Gastroesophageal sphincter (tissue), 4 donors: ENCODE results near the gene ISOC2. TPM values are rescaled to one million over a fixed set of nuclear protein-coding genes. Genes with fewer than 3 reads are reported as not detected.

Source experiments
- ATAC-seq: fragments of 150-250 bp; one replicate; pipeline ENCODE4 v1.9.1; 2016; ENCODE audit warnings: mild to moderate bottlenecking, moderate library complexity
- H3K27ac ChIP-seq, 4 donors: fragments of 200-600 bp; sonication (generic) in 3 of 4; 1 replicate in 3 of 4; 2 replicates in 1 of 4; pipeline ENCODE4 v1.5.1; 2016 to 2019
- H3K27me3 ChIP-seq: fragments of 200-600 bp; sonication (generic); one replicate; pipeline ENCODE4 v1.5.1; 2019
- H3K36me3 ChIP-seq, 2 donors: fragments of 200-600 bp; sonication (generic); one replicate each; pipeline ENCODE4 v1.5.1; 2019; ENCODE audit warnings: control low read depth in 1 of 2
- H3K4me1 ChIP-seq, 3 donors: fragments of 200-600 bp; sonication (generic); 1 replicate in 2 of 3; 2 replicates in 1 of 3; pipeline ENCODE4 v1.5.1; 2016 to 2019; ENCODE audit warnings: control low read depth in 2 of 3
- H3K4me3 ChIP-seq, 2 donors: fragments of 200-600 bp; sonication (generic); one replicate each; pipeline ENCODE4 v1.5.1; 2019; ENCODE audit warnings: mild to moderate bottlenecking in 1 of 2, moderate library complexity in 1 of 2
- H3K9me3 ChIP-seq, 3 donors: fragments of 200-600 bp; sonication (generic); one replicate each; pipeline ENCODE4 v1.5.1; 2017 to 2019; ENCODE audit warnings: control low read depth in 2 of 3
- CTCF ChIP-seq, 4 experiments: fragments of 200-600 bp in 2 of 4; fragments of 450-650 bp in 2 of 4; sonication (generic) in 1 of 4; IDR thresholded peaks; one replicate each; pipeline ENCODE4 v1.5.1; 2017 to 2019; ENCODE audit warnings: antibody characterized with exemption in 4 of 4, mild to moderate bottlenecking in 2 of 4, moderate library complexity in 2 of 4
- EP300 ChIP-seq: sonication (generic); formaldehyde crosslinking; IDR thresholded peaks from one replicate; pipeline ENCODE4 v1.6.1; 2017; ENCODE audit warnings: antibody characterized with exemption, mild to moderate bottlenecking
- POLR2A ChIP-seq, 2 donors: fragments of 450-650 bp; IDR thresholded peaks; one replicate each; pipeline ENCODE4 v1.6.1; 2017; ENCODE audit warnings: antibody characterized with exemption in 2 of 2, mild to moderate bottlenecking in 2 of 2, moderate library complexity in 1 of 2
- POLR2AphosphoS5 ChIP-seq: sonication (generic); formaldehyde crosslinking; IDR thresholded peaks from one replicate; pipeline ENCODE4 v1.6.1; 2017; ENCODE audit warnings: antibody characterized with exemption
- WGBS, 2 donors: methylation state at CpG; one replicate each; pipeline ENCODE4 v1.1.5; 2018; ENCODE audit warnings: low coverage in 1 of 2; 5-methylcytosine and 5-hydroxymethylcytosine counted together
- total RNA-seq, 4 donors: library from RNA; depleted of rRNA; stranded (reverse); fragments of >200 nt; gene quantifications; one replicate each; pipeline ENCODE4 v1.1.0, GENCODE V29; 2016

The ISOC2 gene
- total RNA-seq, 4 donors from 2014 or later: 39.0 to 78.5 (median 63.8) TPM

GRCh38 chr19:55444646-55445045, 16.8 kb downstream of the ISOC2 start:
- Histone ChIP-seq H3K4me1 (peaks cover 0 to 35% (median 2%) of the 10 kb centered on the region in 3 donors), H3K4me3 (no peak overlapping the region), H3K27me3 (peaks cover 88% of the 10 kb centered on the region), H3K27ac (no peak overlapping the region), H3K36me3 (no peaks in the 10 kb centered on the region), H3K9me3 (no peaks in the 10 kb centered on the region)
- ATAC-seq: no peak
- 42% methylated on average over 10 of the region's 11 CpGs; no CpG with 5 or more reads in 1 of the 2 donors for WGBS, 2 donors
- TF ChIP-seq CTCF (IDR thresholded peaks at IDR 0.05) (no peak), POLR2A (IDR thresholded peaks at IDR 0.05) (no peak), EP300 (no peak), POLR2AphosphoS5 (no peak)

- H3K9me3 ChIP-seq: no peaks in the 10 kb centered on the region
- peaks cover 88% of the 10 kb centered on the region for H3K27me3 ChIP-seq
- WGBS, 2 donors: 37 to 50% methylated on average over 10 to 16 of the region's 18 CpGs
- H3K27ac ChIP-seq: no peak overlapping the region
- H3K36me3 ChIP-seq: no peaks in the 10 kb centered on the region
- no peak for TF ChIP-seq POLR2AphosphoS5
- TF ChIP-seq CTCF (IDR thresholded peaks at IDR 0.05): no peak
- TF ChIP-seq EP300: no peak
- TF ChIP-seq POLR2A (IDR thresholded peaks at IDR 0.05): no peak
- peaks cover 0 to 35% (median 2%) of the 10 kb centered on the region in 3 donors for H3K4me1 ChIP-seq
- H3K4me3 ChIP-seq: no peak overlapping the region
- ATAC-seq: no peak
These were observed 17.5 kb downstream of the ISOC2 start for GRCh38 chr19:55443824-55444480.

GRCh38 chr19:55443045-55443823, 18.2 kb downstream of the ISOC2 start, which contains the start of gene SHISA7:
SHISA7 (minus strand) TSS chr19:55443300; CDS start chr19:55442863, 437 bp downstream.
- Histone ChIP-seq H3K4me1 (peaks cover 0 to 35% (median 2%) of the 10 kb centered on the region in 3 donors), H3K4me3 (no peak within 1 kb of the TSS), H3K27ac (no peak within 1 kb of the TSS), H3K9me3 (no peaks in the 10 kb centered on the region), H3K27me3 (peaks cover 94% of the 10 kb centered on the region), H3K36me3 (no peaks in the 10 kb centered on the region)
- no peak for ATAC-seq
- no peak for TF ChIP-seq POLR2A (IDR thresholded peaks at IDR 0.05)
- no peak for TF ChIP-seq CTCF (IDR thresholded peaks at IDR 0.05)
- no peak for TF ChIP-seq EP300
- no peak for TF ChIP-seq POLR2AphosphoS5
- WGBS, 2 donors: 1 to 2% methylated on average over 15 to 41 of the region's 43 CpGs

GRCh38 chr19:55442372-55442961, 19.0 kb downstream of the ISOC2 start:
- Histone ChIP-seq H3K27me3 (peaks cover 99% of the 10 kb centered on the region), H3K36me3 (no peaks in the 10 kb centered on the region), H3K27ac (no peak overlapping the region), H3K9me3 (no peaks in the 10 kb centered on the region), H3K4me3 (no peak overlapping the region), H3K4me1 (peaks cover 0 to 35% (median 2%) of the 10 kb centered on the region in 3 donors)
- WGBS, 2 donors: 1% methylated on average over 8 of the region's 72 CpGs; no CpG with 5 or more reads in 1 of the 2 donors
- ATAC-seq: no peak
- TF ChIP-seq EP300 (no peak), CTCF (IDR thresholded peaks at IDR 0.05) (no peak), POLR2AphosphoS5 (no peak), POLR2A (IDR thresholded peaks at IDR 0.05) (no peak)
